ENCODE measurements around the gene CYP3A5. TPM values are rescaled to one million over a fixed set of nuclear protein-coding genes. Genes with fewer than 3 reads are reported as not detected.

The CYP3A5 gene
- total and polyA plus RNA-seq, 9 of the 15 experiments (the other 6 are each of a cell fraction or from before 2014, with no cell fraction given), result 0.73 to 2.8 (median 1.5) TPM

DNA sequence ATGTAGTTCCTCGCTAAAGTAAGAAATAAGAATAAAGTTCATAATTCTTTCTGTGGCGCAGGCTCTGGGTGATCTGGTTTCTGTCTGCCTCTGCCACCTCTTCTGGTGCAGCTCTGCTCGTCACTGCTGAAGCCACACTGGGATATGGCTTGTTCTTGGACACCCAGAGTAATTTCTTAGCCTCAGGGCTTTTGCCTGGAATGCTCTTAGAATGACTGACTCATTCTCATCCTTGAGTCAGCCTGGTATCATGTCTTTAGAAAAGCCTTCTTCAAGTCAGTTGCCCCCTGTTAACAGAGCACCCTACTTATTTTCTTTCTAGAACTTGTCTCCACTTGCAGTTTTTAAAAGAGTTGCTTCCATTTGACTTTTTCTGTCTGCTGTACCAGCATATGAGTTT lies 61.1 kb downstream of the CYP3A5 start (continued):
- TF ChIP-seq, protein P1, sequence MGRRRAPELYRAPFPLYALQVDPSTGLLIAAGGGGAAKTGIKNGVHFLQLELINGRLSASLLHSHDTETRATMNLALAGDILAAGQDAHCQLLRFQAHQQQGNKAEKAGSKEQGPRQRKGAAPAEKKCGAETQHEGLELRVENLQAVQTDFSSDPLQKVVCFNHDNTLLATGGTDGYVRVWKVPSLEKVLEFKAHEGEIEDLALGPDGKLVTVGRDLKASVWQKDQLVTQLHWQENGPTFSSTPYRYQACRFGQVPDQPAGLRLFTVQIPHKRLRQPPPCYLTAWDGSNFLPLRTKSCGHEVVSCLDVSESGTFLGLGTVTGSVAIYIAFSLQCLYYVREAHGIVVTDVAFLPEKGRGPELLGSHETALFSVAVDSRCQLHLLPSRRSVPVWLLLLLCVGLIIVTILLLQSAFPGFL (CRISPR knock-in tag; IDR thresholded peaks at IDR 0.05), result no peak
- TF ChIP-seq ZNF512 (tag; IDR thresholded peaks at IDR 0.05) (no peak), NR1H2 (CRISPR knock-in tag; IDR thresholded peaks at IDR 0.05) (no peak)

DNA sequence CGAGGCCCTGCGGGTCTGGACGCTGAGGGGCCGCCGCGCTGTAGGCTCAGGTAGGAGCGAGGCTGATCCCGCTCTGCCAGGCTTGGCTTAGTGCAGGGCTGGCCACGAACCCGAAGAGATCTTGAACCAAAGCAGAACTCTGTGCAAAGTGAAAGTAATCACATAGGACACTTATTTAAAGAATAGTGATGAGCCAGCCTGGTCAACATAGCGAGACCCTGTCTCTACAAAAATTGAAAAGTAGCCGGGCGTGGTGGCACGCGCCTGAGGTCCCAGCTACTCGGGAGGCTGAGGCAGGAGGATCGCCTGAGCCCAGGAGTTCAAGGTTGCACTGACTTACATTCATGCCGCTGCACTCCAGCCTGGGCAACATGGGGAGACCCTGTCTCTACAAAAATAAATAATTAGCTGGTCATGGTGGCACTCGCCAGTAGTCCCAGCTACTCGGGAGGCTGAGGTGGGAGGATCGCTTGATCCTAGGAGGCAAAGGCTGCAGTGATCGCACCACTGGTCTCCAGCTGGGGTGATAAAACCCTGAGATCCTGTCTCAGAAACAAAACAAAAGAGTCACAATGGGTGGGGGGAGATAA lies 62.5 kb downstream of the CYP3A5 start:
- ChIA-PET CTCF (ENCODE audit: low intra/inter-chr PET ratio) (interaction anchor here (0.6 kb wide), 1 partner anchor 374 kb away, joined by 3 read pairs; no protein-coding TSS in a partner anchor), POLR2A (interaction anchor here (0.6 to 3.5 kb wide), 10 partner anchors 8 to 624 kb away, joined by 3 to 29 read pairs (median 4); partner anchors contain the start of genes TRIM4, ZKSCAN5 and ZNF655)
- H2AFZ ChIP-seq (ENCODE audit: low read depth, low read length), result peak overlapping the region; percentile 100
- H3K36me3 ChIP-seq (ENCODE audit: control insufficient read depth, insufficient read depth, low read length), result peaks cover 43% of the 10 kb centered on the region
- BruUV-seq (replicated peaks), result TSS peak; percentile 55
- peak overlapping the region; percentile 84 for H3K4me3 ChIP-seq
- H3K9ac ChIP-seq (ENCODE audit: insufficient read depth in 1 of 2, low read depth in 2 of 2, low read length in 2 of 2), result peak overlapping the region; percentile 91 to 100
- peaks cover 3% of the 10 kb centered on the region; the same call in 1 of the 2 replicates for H3K9me3 ChIP-seq (replicated peaks; ENCODE audit: control insufficient read depth, insufficient read depth, low read depth, low read length)
- FAIRE-seq (no peak), DNase-seq (ENCODE audit: extremely low read depth in 1 of 4, low spot score in 3 of 4) (peak in 1 of 4 experiments; percentile 27), ATAC-seq (peak; percentile 78)
- intact Hi-C loops (cut with micrococcal nuclease) (loop anchor here (2.0 kb wide), 2 partner anchors 58 to 110 kb away; partner anchors contain the start of gene ZNF655), in situ Hi-C loops (cut with MboI) (no loop called here)
- H3K27me3 ChIP-seq (ENCODE audit: control insufficient read depth in 2 of 2, insufficient read depth in 2 of 2, low read length in 2 of 2), result no peaks in the 10 kb centered on the region
- H4K20me1 ChIP-seq (replicated peaks; ENCODE audit: control insufficient read depth, insufficient read depth, low read length), result peaks cover 5% of the 10 kb centered on the region; the same call in 1 of the 2 replicates
- peak overlapping the region; percentile 85 for H3K27ac ChIP-seq (ENCODE audit: extremely low read depth, low read depth, low read length)
- peaks cover 9 to 20% of the 10 kb centered on the region in 2 experiments; a peak in 4 of 5 replicates for H3K4me1 ChIP-seq (replicated peaks in 1 of 2; ENCODE audit: control insufficient read depth in 2 of 2, insufficient read depth in 2 of 2, low read length in 2 of 2)
- H3K4me2 ChIP-seq (ENCODE audit: insufficient read depth, low read length), result peak overlapping the region; percentile 98
- WGBS (ENCODE audit: insufficient coverage, low coverage, missing lambda C conversion rate), result under 1% methylated on average over 22 of the region's 22 CpGs
- peaks cover 16% of the 10 kb centered on the region for H3K79me2 ChIP-seq (ENCODE audit: control insufficient read depth, insufficient read depth, low read length)
- no peaks in the 10 kb centered on the region for H3K9me1 ChIP-seq (ENCODE audit: control insufficient read depth, insufficient read depth, low read length)
- TF ChIP-seq HBP1 (CRISPR knock-in tag; IDR thresholded peaks at IDR 0.05) (no peak), NCOA4 (IDR thresholded peaks at IDR 0.05; ENCODE audit: partially characterized antibody) (no peak), E2F1 (CRISPR knock-in tag; IDR thresholded peaks at IDR 0.05) (no peak)
- TF ChIP-seq, protein P2, sequence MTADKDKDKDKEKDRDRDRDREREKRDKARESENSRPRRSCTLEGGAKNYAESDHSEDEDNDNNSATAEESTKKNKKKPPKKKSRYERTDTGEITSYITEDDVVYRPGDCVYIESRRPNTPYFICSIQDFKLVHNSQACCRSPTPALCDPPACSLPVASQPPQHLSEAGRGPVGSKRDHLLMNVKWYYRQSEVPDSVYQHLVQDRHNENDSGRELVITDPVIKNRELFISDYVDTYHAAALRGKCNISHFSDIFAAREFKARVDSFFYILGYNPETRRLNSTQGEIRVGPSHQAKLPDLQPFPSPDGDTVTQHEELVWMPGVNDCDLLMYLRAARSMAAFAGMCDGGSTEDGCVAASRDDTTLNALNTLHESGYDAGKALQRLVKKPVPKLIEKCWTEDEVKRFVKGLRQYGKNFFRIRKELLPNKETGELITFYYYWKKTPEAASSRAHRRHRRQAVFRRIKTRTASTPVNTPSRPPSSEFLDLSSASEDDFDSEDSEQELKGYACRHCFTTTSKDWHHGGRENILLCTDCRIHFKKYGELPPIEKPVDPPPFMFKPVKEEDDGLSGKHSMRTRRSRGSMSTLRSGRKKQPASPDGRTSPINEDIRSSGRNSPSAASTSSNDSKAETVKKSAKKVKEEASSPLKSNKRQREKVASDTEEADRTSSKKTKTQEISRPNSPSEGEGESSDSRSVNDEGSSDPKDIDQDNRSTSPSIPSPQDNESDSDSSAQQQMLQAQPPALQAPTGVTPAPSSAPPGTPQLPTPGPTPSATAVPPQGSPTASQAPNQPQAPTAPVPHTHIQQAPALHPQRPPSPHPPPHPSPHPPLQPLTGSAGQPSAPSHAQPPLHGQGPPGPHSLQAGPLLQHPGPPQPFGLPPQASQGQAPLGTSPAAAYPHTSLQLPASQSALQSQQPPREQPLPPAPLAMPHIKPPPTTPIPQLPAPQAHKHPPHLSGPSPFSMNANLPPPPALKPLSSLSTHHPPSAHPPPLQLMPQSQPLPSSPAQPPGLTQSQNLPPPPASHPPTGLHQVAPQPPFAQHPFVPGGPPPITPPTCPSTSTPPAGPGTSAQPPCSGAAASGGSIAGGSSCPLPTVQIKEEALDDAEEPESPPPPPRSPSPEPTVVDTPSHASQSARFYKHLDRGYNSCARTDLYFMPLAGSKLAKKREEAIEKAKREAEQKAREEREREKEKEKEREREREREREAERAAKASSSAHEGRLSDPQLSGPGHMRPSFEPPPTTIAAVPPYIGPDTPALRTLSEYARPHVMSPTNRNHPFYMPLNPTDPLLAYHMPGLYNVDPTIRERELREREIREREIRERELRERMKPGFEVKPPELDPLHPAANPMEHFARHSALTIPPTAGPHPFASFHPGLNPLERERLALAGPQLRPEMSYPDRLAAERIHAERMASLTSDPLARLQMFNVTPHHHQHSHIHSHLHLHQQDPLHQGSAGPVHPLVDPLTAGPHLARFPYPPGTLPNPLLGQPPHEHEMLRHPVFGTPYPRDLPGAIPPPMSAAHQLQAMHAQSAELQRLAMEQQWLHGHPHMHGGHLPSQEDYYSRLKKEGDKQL (CRISPR knock-in tag; IDR thresholded peaks at IDR 0.05; ENCODE audit: borderline replicate concordance), result peak; percentile 6; the same call in 1 of the 2 replicates

Data from K562 (cell line).